Measurements from ENCODE around the gene SLF1. TPM values are rescaled to one million over a fixed set of nuclear protein-coding genes. Genes with fewer than 3 reads are reported as not detected.

Gene SLF1
- total and polyA plus RNA-seq, 9 of the 15 experiments (the other 6 are each of a cell fraction or from before 2014, with no cell fraction given): 9.8 to 31.1 (median 16.3) TPM

GRCh38 chr5:94623877-94624276 is 5.4 kb downstream of the SLF1 start:
- in situ Hi-C loops (cut with MboI): no loop called here
- no peak for ATAC-seq
- no peaks in the 10 kb centered on the region for H3K9me3 ChIP-seq (replicated peaks; ENCODE audit: control insufficient read depth, insufficient read depth, low read depth, low read length)
- FAIRE-seq: no peak
- H3K36me3 ChIP-seq (ENCODE audit: control insufficient read depth, insufficient read depth, low read length): peaks cover 1% of the 10 kb centered on the region; the same call in 1 of the 3 replicates
- H3K9ac ChIP-seq (ENCODE audit: insufficient read depth in 1 of 2, low read depth in 2 of 2, low read length in 2 of 2): no peak overlapping the region
- peaks cover 68% of the 10 kb centered on the region for H3K79me2 ChIP-seq (ENCODE audit: control insufficient read depth, insufficient read depth, low read length)
- ChIA-PET CTCF (ENCODE audit: low intra/inter-chr PET ratio) (no interaction called here), POLR2A (no interaction called here)
- intact Hi-C loops (cut with micrococcal nuclease): no loop called here
- H3K4me3 ChIP-seq: no peak overlapping the region
- peaks cover 0 to 4% of the 10 kb centered on the region in 2 experiments; a peak in 2 of 5 replicates for H3K4me1 ChIP-seq (replicated peaks in 1 of 2; ENCODE audit: control insufficient read depth in 2 of 2, insufficient read depth in 2 of 2, low read length in 2 of 2)
- no peak for TF ChIP-seq SMAD4 (CRISPR knock-in tag; conservative IDR thresholded peaks at IDR 0.05)
- TF ChIP-seq ZNF24 (IDR thresholded peaks at IDR 0.05): no peak
- TF ChIP-seq PML (IDR thresholded peaks at IDR 0.05; ENCODE audit: low read length): no peak
- TF ChIP-seq TAF9B (IDR thresholded peaks at IDR 0.05; ENCODE audit: partially characterized antibody): no peak
- no peak for TF ChIP-seq HES1 (IDR thresholded peaks at IDR 0.05; ENCODE audit: low read depth)
- no peaks in the 10 kb centered on the region for H3K9me1 ChIP-seq (ENCODE audit: control insufficient read depth, insufficient read depth, low read length)
- no peak overlapping the region for H3K4me2 ChIP-seq (ENCODE audit: insufficient read depth, low read length)
- no peaks in the 10 kb centered on the region for H4K20me1 ChIP-seq (replicated peaks; ENCODE audit: control insufficient read depth, insufficient read depth, low read length)
- WGBS (ENCODE audit: insufficient coverage, low coverage, missing lambda C conversion rate): 87% methylated on average over 2 of the region's 2 CpGs
- H3K27ac ChIP-seq (ENCODE audit: extremely low read depth, low read depth, low read length): no peak overlapping the region
- no peak for DNase-seq (ENCODE audit: extremely low read depth in 1 of 4, low spot score in 3 of 4)
- no peaks in the 10 kb centered on the region for H3K27me3 ChIP-seq (ENCODE audit: control insufficient read depth in 2 of 2, insufficient read depth in 2 of 2, low read length in 2 of 2)
- no TSS peak for BruUV-seq (replicated peaks)
- H2AFZ ChIP-seq (ENCODE audit: low read depth, low read length): no peak overlapping the region

GRCh38 chr5:94627191-94627590 is 8.7 kb downstream of the SLF1 start:
- no peak overlapping the region for H3K4me2 ChIP-seq (ENCODE audit: insufficient read depth, low read length)
- POLR2A ChIA-PET: no interaction called here
- H3K27ac ChIP-seq (ENCODE audit: extremely low read depth, low read depth, low read length): no peak overlapping the region
- no peak overlapping the region for H3K9ac ChIP-seq (ENCODE audit: insufficient read depth in 1 of 2, low read depth in 2 of 2, low read length in 2 of 2)
- H4K20me1 ChIP-seq (replicated peaks; ENCODE audit: control insufficient read depth, insufficient read depth, low read length): no peaks in the 10 kb centered on the region
- no peaks in the 10 kb centered on the region; a peak in 1 of 5 replicates for H3K4me1 ChIP-seq (replicated peaks in 1 of 2; ENCODE audit: control insufficient read depth in 2 of 2, insufficient read depth in 2 of 2, low read length in 2 of 2)
- H3K79me2 ChIP-seq (ENCODE audit: control insufficient read depth, insufficient read depth, low read length): peaks cover 35% of the 10 kb centered on the region
- in situ Hi-C loops (cut with MboI) (no loop called here), intact Hi-C loops (cut with micrococcal nuclease) (no loop called here)
- ATAC-seq (no peak), FAIRE-seq (no peak), DNase-seq (ENCODE audit: extremely low read depth in 1 of 4, low spot score in 3 of 4) (no peak)
- 100% methylated on average over 1 of the region's 1 CpG for WGBS (ENCODE audit: insufficient coverage, low coverage, missing lambda C conversion rate)
- BruUV-seq (replicated peaks): no TSS peak
- H3K27me3 ChIP-seq (ENCODE audit: control insufficient read depth in 2 of 2, insufficient read depth in 2 of 2, low read length in 2 of 2): no peaks in the 10 kb centered on the region
- peaks cover 31% of the 10 kb centered on the region; the same call in 2 of the 3 replicates for H3K36me3 ChIP-seq (ENCODE audit: control insufficient read depth, insufficient read depth, low read length)
- H3K4me3 ChIP-seq: no peak overlapping the region
- H2AFZ ChIP-seq (ENCODE audit: low read depth, low read length): no peak overlapping the region
- CTCF ChIA-PET (ENCODE audit: low intra/inter-chr PET ratio): no interaction called here
- H3K9me1 ChIP-seq (ENCODE audit: control insufficient read depth, insufficient read depth, low read length): no peaks in the 10 kb centered on the region
- H3K9me3 ChIP-seq (replicated peaks; ENCODE audit: control insufficient read depth, insufficient read depth, low read depth, low read length): no peaks in the 10 kb centered on the region
- TF ChIP-seq RFX5 (IDR thresholded peaks at IDR 0.05; ENCODE audit: low read depth, low read length) (no peak), HDAC3 (IDR thresholded peaks at IDR 0.05; ENCODE audit: borderline replicate concordance, partially characterized antibody) (no peak), WHSC1 (IDR thresholded peaks at IDR 0.05; ENCODE audit: low read length) (no peak), ZNF830 (CRISPR knock-in tag; IDR thresholded peaks at IDR 0.05) (no peak), KDM2B (CRISPR knock-in tag; IDR thresholded peaks at IDR 0.05) (no peak), ETS2 (tag; IDR thresholded peaks at IDR 0.05; ENCODE audit: borderline replicate concordance, poor library complexity, severe bottlenecking) (no peak), DLX4 (CRISPR knock-in tag; IDR thresholded peaks at IDR 0.05) (no peak), ZNF511 (CRISPR knock-in tag; IDR thresholded peaks at IDR 0.05) (no peak)

Measured in K562 (cell line).